ENCODE measurements around the gene MPND.

Gene MPND

DNA sequence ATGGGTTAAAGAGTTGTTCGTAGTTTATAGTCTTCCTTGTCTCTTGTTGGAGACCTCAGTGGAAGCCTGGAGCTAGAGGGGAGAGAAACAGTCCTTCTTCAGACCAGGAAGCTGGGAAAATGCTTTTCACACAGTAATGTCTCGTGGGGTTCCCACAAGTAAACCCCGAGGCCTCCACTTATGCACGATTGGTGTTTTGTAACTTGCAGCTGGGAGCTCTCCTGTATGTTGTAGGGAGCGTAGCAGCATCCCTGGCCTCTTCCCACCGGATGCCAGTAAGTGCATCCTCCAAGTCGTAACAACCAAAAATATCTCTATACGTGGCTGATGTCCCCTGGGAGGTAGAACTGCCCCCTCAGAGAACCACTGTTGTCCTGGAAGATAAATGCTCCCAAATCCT lies 62.6 kb downstream of the MPND start:
- TF ChIP-seq, protein P1, sequence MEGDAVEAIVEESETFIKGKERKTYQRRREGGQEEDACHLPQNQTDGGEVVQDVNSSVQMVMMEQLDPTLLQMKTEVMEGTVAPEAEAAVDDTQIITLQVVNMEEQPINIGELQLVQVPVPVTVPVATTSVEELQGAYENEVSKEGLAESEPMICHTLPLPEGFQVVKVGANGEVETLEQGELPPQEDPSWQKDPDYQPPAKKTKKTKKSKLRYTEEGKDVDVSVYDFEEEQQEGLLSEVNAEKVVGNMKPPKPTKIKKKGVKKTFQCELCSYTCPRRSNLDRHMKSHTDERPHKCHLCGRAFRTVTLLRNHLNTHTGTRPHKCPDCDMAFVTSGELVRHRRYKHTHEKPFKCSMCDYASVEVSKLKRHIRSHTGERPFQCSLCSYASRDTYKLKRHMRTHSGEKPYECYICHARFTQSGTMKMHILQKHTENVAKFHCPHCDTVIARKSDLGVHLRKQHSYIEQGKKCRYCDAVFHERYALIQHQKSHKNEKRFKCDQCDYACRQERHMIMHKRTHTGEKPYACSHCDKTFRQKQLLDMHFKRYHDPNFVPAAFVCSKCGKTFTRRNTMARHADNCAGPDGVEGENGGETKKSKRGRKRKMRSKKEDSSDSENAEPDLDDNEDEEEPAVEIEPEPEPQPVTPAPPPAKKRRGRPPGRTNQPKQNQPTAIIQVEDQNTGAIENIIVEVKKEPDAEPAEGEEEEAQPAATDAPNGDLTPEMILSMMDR (IDR thresholded peaks at IDR 0.05; ENCODE audit: insufficient read depth, low read depth, low read length, missing control alignments): no peak
- no peak for DNase-seq (ENCODE audit: low read depth)
- H3K4me3 ChIP-seq (ENCODE audit: low read length): no peak overlapping the region

DNA sequence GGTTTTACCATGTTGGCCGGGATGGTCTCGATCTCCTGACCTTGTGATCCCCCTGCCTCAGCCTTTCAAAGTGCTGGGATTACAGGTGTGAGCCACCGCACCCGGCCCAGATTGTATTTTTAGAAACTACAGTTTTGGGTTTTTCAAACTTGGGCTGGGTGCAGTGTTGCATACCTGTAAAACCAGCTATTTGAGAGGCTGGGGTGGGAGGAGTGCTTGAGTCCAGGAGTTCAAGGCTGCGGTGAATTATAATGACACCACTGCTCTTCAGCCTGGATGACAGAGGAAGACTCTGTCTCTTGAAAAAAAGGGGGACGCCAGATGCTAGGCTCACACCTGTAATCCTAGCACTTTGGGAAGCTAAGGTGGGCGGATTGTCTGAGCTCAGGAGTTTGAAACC lies 63.3 kb downstream of the MPND start:
- H3K4me3 ChIP-seq (ENCODE audit: low read length): no peak overlapping the region
- TF ChIP-seq, protein P1 (IDR thresholded peaks at IDR 0.05; ENCODE audit: insufficient read depth, low read depth, low read length, missing control alignments): no peak

DNA sequence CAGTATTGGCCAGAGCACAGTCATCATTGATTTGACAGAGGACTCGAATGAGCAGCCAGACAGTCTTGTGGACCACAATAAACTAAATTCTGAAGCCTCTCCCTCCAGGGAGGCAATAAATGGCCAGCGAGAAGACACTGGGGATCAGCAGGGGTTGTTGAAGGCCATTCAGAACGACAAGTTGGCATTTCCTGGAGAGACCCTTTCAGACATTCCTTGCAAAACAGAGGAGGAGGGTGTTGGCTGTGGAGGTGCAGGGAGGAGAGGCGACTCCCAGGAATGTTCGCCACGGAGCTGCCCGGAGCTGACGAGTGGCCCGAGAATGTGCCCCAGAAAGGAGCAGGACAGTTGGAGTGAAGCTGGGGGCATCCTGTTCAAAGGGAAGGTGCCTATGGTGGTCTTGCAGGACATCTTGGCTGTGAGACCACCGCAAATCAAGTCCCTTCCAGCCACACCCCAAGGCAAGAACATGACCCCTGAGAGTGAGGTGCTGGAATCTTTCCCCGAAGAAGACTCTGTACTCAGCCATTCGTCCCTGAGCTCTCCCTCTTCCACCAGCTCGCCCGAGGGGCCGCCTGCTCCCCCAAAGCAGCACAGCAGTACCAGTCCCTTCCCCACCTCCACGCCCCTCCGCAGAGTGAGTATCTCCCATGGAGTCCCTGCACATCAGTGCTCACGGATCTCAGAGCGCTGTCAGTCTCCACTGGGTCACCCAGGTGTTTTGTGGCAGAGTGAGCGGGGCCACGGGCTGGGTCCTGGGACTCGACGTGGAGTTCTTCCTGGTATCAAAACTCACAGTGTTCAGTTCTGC lies 66.0 kb downstream of the MPND start:
- H3K4me3 ChIP-seq (ENCODE audit: low read length): no peak overlapping the region
- DNase-seq (ENCODE audit: low read depth): no peak
- TF ChIP-seq, protein P1 (IDR thresholded peaks at IDR 0.05; ENCODE audit: insufficient read depth, low read depth, low read length, missing control alignments): no peak

More for the DNA sequence above, 63.3 kb downstream of the MPND start:
- DNase-seq (ENCODE audit: low read depth): no peak
